Measurements from ENCODE around the gene B3GNT2.
"Not testable (repeated sequence)": the region's sequence is repeated elsewhere in the genome, so short reads cannot be mapped to it uniquely, and the experiment has no call there.

B3GNT2 gene

DNA sequence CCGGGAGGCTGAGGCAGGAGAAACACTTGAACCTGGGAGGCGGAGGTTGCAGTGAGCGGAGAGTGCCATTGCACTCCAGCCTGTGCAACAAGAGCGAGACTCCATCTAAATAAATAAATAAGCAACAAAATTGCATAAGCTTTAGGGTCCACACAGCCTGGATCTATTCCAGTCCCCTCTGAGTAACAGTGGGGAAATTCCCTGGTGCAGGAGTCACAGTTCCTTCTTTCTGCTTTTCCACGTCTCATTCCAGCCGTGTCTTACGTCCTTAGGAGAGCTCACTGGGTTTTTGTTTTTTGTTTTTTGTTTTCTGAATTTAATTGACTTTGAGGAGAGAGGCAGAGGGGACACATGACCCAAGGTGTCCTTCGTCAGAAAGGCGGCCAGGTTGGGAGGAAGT, 44.6 kb downstream of the B3GNT2 start:
- no peak for FAIRE-seq

GRCh38 chr2:62243983-62244382, 48.1 kb downstream of the B3GNT2 start:
- FAIRE-seq = no peak

- FAIRE-seq = no peak
Observed at GRCh38 chr2:62248226-62248625, 52.3 kb downstream of the B3GNT2 start.

GRCh38 chr2:62250239-62250638, 54.3 kb downstream of the B3GNT2 start:
- no peak for FAIRE-seq

DNA sequence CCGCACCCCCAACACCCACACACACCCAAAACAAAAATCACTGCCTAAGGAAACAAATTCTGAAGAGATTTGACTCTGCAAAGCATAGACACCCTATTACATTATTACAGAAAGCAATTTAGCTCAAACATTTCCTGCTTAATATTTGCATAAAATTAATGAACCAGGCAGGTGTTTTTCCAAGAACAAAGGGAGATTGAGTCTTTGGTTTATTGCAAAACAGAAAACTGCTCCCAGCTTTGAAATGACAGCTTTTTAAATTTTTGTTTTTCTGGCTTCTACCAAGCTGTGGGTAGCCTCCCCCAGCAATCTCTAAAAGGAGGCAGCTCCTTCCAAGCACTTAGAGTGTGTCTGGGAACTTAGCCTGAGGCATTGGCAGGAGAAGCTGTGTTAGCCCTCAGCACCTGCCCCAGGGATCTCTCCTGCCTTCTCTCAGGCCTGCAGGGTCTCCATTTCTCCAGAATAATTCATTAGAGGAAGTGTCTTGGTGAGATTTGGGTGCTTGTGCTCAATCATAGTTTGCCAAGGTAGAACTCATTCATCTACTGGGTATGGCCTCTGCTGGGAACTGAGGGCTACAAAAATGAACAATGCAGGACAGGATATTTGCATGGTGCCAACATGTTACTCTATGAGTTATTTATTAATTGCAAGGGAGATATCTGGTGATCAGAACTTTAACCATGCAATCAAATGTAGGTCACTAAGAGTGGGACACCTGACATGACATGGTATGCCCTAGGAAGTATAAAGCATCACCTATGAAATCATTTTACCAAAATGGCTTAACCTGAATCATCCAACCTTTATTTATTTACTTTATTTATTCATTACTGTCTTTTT, 58.7 kb downstream of the B3GNT2 start:
- FAIRE-seq = no peak

DNA sequence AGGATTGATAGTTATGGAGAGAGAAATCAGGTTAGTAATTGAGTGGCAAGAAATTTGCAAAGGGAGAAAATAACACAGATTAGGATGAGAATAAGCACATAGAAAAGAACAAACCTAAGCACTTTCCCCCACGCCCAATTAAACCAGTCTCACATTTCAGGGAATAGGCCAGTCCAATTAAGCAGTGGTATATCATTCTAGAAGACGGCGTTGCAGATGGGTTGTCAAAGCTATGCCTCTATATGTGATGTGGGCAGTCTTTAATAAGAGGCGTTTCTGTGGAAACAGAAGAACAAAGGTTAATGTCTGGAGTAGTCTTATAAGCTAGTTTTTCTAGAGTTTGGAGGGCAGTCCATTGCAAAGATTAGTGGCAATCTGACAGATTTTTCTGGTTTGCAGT, 61.6 kb downstream of the B3GNT2 start:
- no peak for FAIRE-seq

- FAIRE-seq = peak; percentile 57
Observed at GRCh38 chr2:62263076-62263715, 67.3 kb downstream of the B3GNT2 start.

- FAIRE-seq = no peak
Observed at GRCh38 chr2:62264186-62264585, 68.3 kb downstream of the B3GNT2 start.

DNA sequence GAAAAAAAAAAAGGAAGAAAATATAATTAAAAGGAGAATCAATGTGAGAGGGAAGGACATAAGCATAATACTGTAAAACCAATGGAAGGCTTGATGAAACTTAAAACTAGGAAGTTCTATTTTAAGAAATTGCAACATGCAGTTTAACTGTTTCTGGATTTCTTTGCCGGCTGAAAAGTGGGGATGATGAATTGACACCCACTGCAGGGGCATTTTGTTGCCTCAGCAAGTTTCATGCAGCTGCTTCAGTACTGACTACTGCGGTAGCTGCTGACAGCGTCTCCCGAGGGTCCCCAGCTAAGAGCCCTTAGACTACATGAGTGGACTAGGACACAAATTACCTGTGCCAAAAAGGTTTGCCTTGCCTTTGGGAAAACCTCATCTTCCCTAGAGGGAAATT, 69.2 kb downstream of the B3GNT2 start:
- FAIRE-seq = no peak

GRCh38 chr2:62266433-62267038, 70.6 kb downstream of the B3GNT2 start:
- no peak for FAIRE-seq

GRCh38 chr2:62267696-62268095, 71.8 kb downstream of the B3GNT2 start:
- no peak for FAIRE-seq

DNA sequence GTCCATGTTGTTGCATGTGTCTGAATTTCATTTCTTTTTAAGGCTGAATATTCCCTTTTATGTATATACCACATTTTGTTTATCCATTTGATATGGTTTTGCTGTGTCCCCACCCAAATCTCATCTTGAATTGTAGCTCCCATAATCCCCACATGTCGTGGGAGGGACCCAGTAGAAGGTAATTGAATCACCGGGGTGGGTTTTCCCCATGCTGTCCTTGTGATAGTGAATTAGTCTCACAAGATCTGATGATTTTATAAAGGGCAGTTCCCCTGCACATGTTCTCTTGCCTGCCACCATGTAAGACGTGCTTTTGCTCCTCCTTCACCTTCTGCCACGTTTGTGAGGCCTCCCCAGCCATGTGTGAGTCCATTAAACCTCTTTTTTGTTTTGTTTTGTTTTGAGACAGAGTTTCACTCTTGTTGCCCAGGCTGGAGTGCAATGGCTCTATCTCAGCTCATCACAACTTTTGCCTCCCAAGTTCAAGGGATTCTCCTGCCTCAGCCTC, 72.8 kb downstream of the B3GNT2 start:
- FAIRE-seq = not testable (repeated sequence)

DNA sequence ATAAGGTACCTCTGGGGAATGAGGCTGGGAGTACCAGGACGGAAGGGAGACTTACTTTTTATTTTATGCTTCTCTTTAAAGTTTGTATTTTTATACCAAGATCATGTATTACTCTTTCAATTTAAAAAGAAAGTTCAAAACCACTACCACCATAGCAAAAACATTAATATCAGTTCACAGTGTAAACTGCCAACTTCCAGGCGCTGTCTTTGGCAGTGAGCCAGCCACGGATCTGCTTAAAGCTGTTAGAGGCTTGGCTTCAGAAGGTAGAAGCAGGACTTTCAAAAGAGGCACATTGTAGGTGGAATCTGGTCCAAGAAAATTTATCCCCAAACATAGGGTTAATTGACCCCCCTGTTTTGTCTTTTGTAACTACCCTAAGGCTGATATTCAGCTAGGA, 74.8 kb downstream of the B3GNT2 start:
- FAIRE-seq = no peak

Measured in endometrium (tissue), 2 donors.